Chondrocyte (in vitro differentiated cells): ENCODE measurements around the gene CTNND2. TPM values are rescaled to one million over a fixed set of nuclear protein-coding genes. Genes with fewer than 3 reads are reported as not detected.

Experiments used
- DNase-seq: peaks from one replicate; pipeline ENCODE4 v3.0.0; 2021; ENCODE audit warnings: mixed read lengths, low spot score
- H3K27ac Mint-ChIP-seq: one replicate; pipeline ENCODE4 v1.8.0; 2021; ENCODE audit warnings: mild to moderate bottlenecking, moderate library complexity, mixed read lengths; ENCODE audit not compliant: unreplicated experiment
- H3K27me3 Mint-ChIP-seq: 2 replicates; pipeline ENCODE4 v1.8.0; 2021; ENCODE audit warnings: low read depth, mixed read lengths
- H3K36me3 Mint-ChIP-seq: 2 replicates; pipeline ENCODE4 v1.8.0; 2021; ENCODE audit warnings: low read depth, mixed read lengths
- H3K4me1 Mint-ChIP-seq: 2 replicates; pipeline ENCODE4 v1.8.0; 2021; ENCODE audit warnings: low read depth, mild to moderate bottlenecking, mixed read lengths
- H3K4me3 Mint-ChIP-seq: one replicate; pipeline ENCODE4 v1.8.0; 2021; ENCODE audit warnings: mild to moderate bottlenecking, moderate library complexity, mixed read lengths; ENCODE audit not compliant: unreplicated experiment
- H3K9me3 Mint-ChIP-seq: 2 replicates; pipeline ENCODE4 v1.8.0; 2021; ENCODE audit warnings: low read depth, mixed read lengths
- total RNA-seq: library from RNA; stranded (reverse); gene quantifications from 3 replicates; pipeline ENCODE4 v1.2.1, GENCODE V29; 2021
- TF ChIP-seq, protein P1 (sequence below): fragments of 200-600 bp; sonication (generic); IDR thresholded peaks from 2 replicates; pipeline ENCODE4 v1.5.0; 2021; ENCODE audit warnings: antibody characterized with exemption, mild to moderate bottlenecking, moderate library complexity

Gene CTNND2
- total RNA-seq, 1 donor from 2014 or later = 2.1 TPM

- Mint-ChIP-seq H3K4me1 (peaks cover 3% of the 10 kb centered on the region), H3K27ac (no peak overlapping the region), H3K27me3 (peaks cover 2% of the 10 kb centered on the region), H3K4me3 (no peak overlapping the region), H3K9me3 (no peaks in the 10 kb centered on the region), H3K36me3 (no peaks in the 10 kb centered on the region)
- DNase-seq = no peak
- TF ChIP-seq, protein P1, sequence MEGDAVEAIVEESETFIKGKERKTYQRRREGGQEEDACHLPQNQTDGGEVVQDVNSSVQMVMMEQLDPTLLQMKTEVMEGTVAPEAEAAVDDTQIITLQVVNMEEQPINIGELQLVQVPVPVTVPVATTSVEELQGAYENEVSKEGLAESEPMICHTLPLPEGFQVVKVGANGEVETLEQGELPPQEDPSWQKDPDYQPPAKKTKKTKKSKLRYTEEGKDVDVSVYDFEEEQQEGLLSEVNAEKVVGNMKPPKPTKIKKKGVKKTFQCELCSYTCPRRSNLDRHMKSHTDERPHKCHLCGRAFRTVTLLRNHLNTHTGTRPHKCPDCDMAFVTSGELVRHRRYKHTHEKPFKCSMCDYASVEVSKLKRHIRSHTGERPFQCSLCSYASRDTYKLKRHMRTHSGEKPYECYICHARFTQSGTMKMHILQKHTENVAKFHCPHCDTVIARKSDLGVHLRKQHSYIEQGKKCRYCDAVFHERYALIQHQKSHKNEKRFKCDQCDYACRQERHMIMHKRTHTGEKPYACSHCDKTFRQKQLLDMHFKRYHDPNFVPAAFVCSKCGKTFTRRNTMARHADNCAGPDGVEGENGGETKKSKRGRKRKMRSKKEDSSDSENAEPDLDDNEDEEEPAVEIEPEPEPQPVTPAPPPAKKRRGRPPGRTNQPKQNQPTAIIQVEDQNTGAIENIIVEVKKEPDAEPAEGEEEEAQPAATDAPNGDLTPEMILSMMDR = no peak
Observed at GRCh38 chr5:11590475-11590874, 313.8 kb downstream of the CTNND2 start.

GRCh38 chr5:11588803-11589202 lies 315.4 kb downstream of the CTNND2 start:
- Mint-ChIP-seq H3K9me3 (no peaks in the 10 kb centered on the region), H3K4me3 (no peak overlapping the region), H3K27ac (peak overlapping the region; percentile 61), H3K36me3 (no peaks in the 10 kb centered on the region), H3K27me3 (peaks cover 3% of the 10 kb centered on the region), H3K4me1 (peaks cover 3% of the 10 kb centered on the region)
- TF ChIP-seq, protein P1 = no peak
- no peak for DNase-seq

DNA sequence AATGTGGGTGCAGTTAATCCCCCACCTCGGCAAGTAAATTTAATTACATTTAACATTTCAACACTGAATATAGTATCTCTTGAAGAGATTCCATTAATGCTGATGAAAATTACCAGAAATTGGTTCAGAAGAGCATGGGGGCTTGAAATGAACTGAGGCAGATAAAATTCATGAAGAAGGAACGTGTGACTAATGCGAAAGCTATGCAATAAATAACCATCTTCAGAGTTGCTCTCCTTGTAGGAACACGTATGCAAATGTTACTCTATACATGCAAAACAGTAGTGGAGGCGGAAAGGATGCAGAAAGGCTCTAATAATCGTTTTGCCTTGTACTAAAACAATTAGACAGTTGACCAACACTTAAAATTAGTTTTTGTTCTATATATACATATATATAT lies 320.2 kb downstream of the CTNND2 start:
- no peak for DNase-seq
- H3K36me3 Mint-ChIP-seq = no peaks in the 10 kb centered on the region
- TF ChIP-seq, protein P1 = no peak
- peaks cover 3% of the 10 kb centered on the region for H3K4me1 Mint-ChIP-seq
- H3K27me3 Mint-ChIP-seq = peaks cover 3% of the 10 kb centered on the region
- H3K27ac Mint-ChIP-seq = no peak overlapping the region
- H3K9me3 Mint-ChIP-seq = no peaks in the 10 kb centered on the region
- no peak overlapping the region for H3K4me3 Mint-ChIP-seq

DNA sequence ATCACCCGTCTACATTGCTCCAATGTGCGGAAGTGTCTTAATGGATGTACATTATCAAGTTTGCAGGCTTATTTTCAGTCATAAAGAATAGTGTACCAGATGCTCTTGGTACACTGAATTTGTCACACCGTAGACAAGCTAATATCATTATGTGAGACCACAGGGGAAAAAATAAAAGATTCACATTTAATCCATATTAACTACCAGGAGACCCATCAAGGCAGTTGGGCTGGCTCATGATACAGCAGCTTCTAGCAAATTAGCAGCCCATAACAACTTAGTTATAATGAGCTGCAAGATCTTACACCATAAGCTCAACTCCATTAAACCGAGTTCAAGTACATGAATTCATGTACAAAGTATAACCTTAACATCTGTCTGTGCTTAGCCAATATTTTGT lies 324.9 kb downstream of the CTNND2 start:
- TF ChIP-seq, protein P1 = no peak
- H3K9me3 Mint-ChIP-seq = no peaks in the 10 kb centered on the region
- H3K36me3 Mint-ChIP-seq = no peaks in the 10 kb centered on the region
- H3K27ac Mint-ChIP-seq = no peak overlapping the region
- H3K4me1 Mint-ChIP-seq = no peaks in the 10 kb centered on the region
- H3K27me3 Mint-ChIP-seq = no peaks in the 10 kb centered on the region
- no peak for DNase-seq
- no peak overlapping the region for H3K4me3 Mint-ChIP-seq

DNA sequence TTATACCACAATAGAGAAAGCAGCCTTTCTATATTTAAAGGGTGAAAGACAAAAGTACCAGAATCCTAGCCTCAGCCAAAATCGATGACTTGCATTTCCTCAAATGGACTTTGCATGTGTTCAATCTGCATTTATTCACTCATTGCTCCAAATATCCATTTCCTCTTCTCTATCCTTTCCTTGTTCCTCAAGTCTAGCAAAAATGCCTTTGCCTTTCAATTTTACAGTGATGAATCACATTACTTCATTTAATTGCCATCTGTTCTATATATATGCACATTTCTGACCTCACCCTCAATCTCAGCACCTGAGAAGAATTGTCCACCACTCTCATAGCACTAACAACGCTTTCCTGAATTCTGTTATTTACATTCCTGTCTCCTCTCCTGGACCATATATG lies 329.5 kb downstream of the CTNND2 start:
- H3K4me3 Mint-ChIP-seq = no peak overlapping the region
- no peaks in the 10 kb centered on the region for H3K36me3 Mint-ChIP-seq
- no peaks in the 10 kb centered on the region for H3K4me1 Mint-ChIP-seq
- no peaks in the 10 kb centered on the region for H3K9me3 Mint-ChIP-seq
- peaks cover 4% of the 10 kb centered on the region for H3K27me3 Mint-ChIP-seq
- TF ChIP-seq, protein P1 = no peak
- DNase-seq = no peak
- H3K27ac Mint-ChIP-seq = no peak overlapping the region
